ENCODE results near the gene CCN2. TPM values are rescaled to one million over a fixed set of nuclear protein-coding genes. Genes with fewer than 3 reads are reported as not detected.
A peak's percentile ranks its signal among the peaks of the same experiment; 100 is the strongest.

CCN2 gene
- total RNA-seq, 1 experiment from 2014 or later, result 44.1 TPM

GRCh38 chr6:131918650-131919355 is 32.4 kb downstream of the CCN2 start:
- Histone ChIP-seq H3K4me2 (ENCODE audit: insufficient read depth, insufficient read length, low read length) (no peak overlapping the region), H2AFZ (ENCODE audit: low read length) (no peak overlapping the region), H3K9me3 (ENCODE audit: control insufficient read depth, low read depth, low read length) (peaks cover 15% of the 10 kb centered on the region), H3K9ac (ENCODE audit: extremely low read depth, insufficient read length, low read length) (no peak overlapping the region), H3K79me1 (ENCODE audit: insufficient read depth, low read depth, low read length, poor library complexity, severe bottlenecking) (no peaks in the 10 kb centered on the region), H2BK15ac (ENCODE audit: low read depth, low read length) (no peak overlapping the region), H3K27ac (ENCODE audit: insufficient read length, low read depth, low read length) (no peak overlapping the region), H2BK5ac (ENCODE audit: insufficient read length, low read length) (no peak overlapping the region), H2BK120ac (ENCODE audit: low read depth, low read length, poor library complexity, severe bottlenecking) (no peak overlapping the region), H3K27me3 (ENCODE audit: insufficient read depth, low read length) (no peaks in the 10 kb centered on the region), H3K14ac (ENCODE audit: insufficient read depth, low read length) (no peak overlapping the region), H3K79me2 (ENCODE audit: insufficient read depth, low read length) (no peaks in the 10 kb centered on the region), H3K56ac (ENCODE audit: insufficient read length, low read depth, low read length) (no peak overlapping the region), H2BK12ac (ENCODE audit: insufficient read length, low read depth, low read length) (no peak overlapping the region), H2AK5ac (ENCODE audit: insufficient read length, low read length) (no peak overlapping the region), H4K91ac (ENCODE audit: insufficient read length, low read depth, low read length) (no peak overlapping the region), H3K23me2 (ENCODE audit: insufficient read length, low read depth, low read length, poor library complexity, severe bottlenecking) (no peaks in the 10 kb centered on the region), H3K4ac (ENCODE audit: low read depth, low read length) (no peak overlapping the region), H3K23ac (ENCODE audit: insufficient read length, low read depth, low read length) (no peak overlapping the region), H4K20me1 (ENCODE audit: control insufficient read depth, insufficient read depth, insufficient read length) (no peaks in the 10 kb centered on the region), H4K8ac (replicated peaks; ENCODE audit: insufficient read length, low read depth, low read length) (no peak overlapping the region), H3T11ph (ENCODE audit: low read length) (no peak overlapping the region), H3K18ac (ENCODE audit: insufficient read length, low read depth, low read length) (no peak overlapping the region), H2BK20ac (ENCODE audit: low read depth, low read length, poor library complexity, severe bottlenecking) (no peak overlapping the region), H3K4me1 (ENCODE audit: insufficient read depth, low read length) (peaks cover 3% of the 10 kb centered on the region; the same call in 1 of the 2 replicates), H4K5ac (ENCODE audit: insufficient read length, low read depth, low read length) (no peak overlapping the region)
- peaks cover 16 to 48% of the 10 kb centered on the region in 2 experiments; a peak in 4 of 5 replicates for H3K9me3 Mint-ChIP-seq
- DNase-seq, result peak; percentile 72
- H3K4me1 Mint-ChIP-seq, result peaks cover 0 to 5% of the 10 kb centered on the region in 2 experiments; a peak in 1 of 4 replicates
- peaks cover 1% of the 10 kb centered on the region; the same call in 1 of the 2 replicates for H3K27me3 Mint-ChIP-seq (ENCODE audit: low read depth)
- H3K4me3 Mint-ChIP-seq, result peak overlapping the region in 1 of 2 experiments; percentile 10; a peak in 1 of 5 replicates
- H3K36me3 Mint-ChIP-seq (ENCODE audit: insufficient read depth in 1 of 3, low read depth in 3 of 3), result peaks cover 42 to 69% (median 62%) of the 10 kb centered on the region in 3 experiments
- H3K27ac Mint-ChIP-seq, result no peak overlapping the region
- TF ChIP-seq CTCF (conservative IDR thresholded peaks at IDR 0.05), result no peak
- no CpG with 5 or more reads among the region's 9 CpGs for whole genome bisulfite sequencing (ENCODE audit: extremely low coverage, insufficient read length, low lambda C conversion rate)

All from H9 (cell line).